H9 (cell line): Measurements from ENCODE around the gene RBKS. TPM values are rescaled to one million over a fixed set of nuclear protein-coding genes. Genes with fewer than 3 reads are reported as not detected.

Experiments
- DNase-seq: peaks from one replicate; pipeline ENCODE4 v3.0.0-alpha.2; 2017
- H2AFZ ChIP-seq: one replicate; pipeline ENCODE4 v1.6.1; 2013; ENCODE audit warnings: mild to moderate bottlenecking, low read length, control low read depth, moderate library complexity
- H2AK5ac ChIP-seq: 2 replicates; pipeline ENCODE4 v1.6.1; 2013; ENCODE audit warnings: low read length, control low read depth, mixed read lengths; ENCODE audit not compliant: insufficient read length
- H2BK120ac ChIP-seq: one replicate; pipeline ENCODE4 v1.6.1; 2013; ENCODE audit warnings: low read depth, mild to moderate bottlenecking, low read length, control low read depth, inconsistent platforms; ENCODE audit not compliant: poor library complexity, severe bottlenecking
- H2BK12ac ChIP-seq: 2 replicates; pipeline ENCODE4 v1.6.1; 2013; ENCODE audit warnings: low read length, control low read depth, mixed read lengths, low read depth; ENCODE audit not compliant: insufficient read length
- H2BK15ac ChIP-seq: 2 replicates; pipeline ENCODE4 v1.6.1; 2013; ENCODE audit warnings: low read depth, low read length, control low read depth
- H2BK20ac ChIP-seq: one replicate; pipeline ENCODE4 v1.6.1; 2013; ENCODE audit warnings: low read depth, mild to moderate bottlenecking, low read length, control low read depth, inconsistent platforms; ENCODE audit not compliant: poor library complexity, severe bottlenecking
- H2BK5ac ChIP-seq: 2 replicates; pipeline ENCODE4 v1.6.1; 2013; ENCODE audit warnings: low read length, control low read depth, mixed read lengths; ENCODE audit not compliant: insufficient read length
- H3K14ac ChIP-seq: 2 replicates; pipeline ENCODE4 v1.6.1; 2013; ENCODE audit warnings: low read length, control low read depth; ENCODE audit not compliant: insufficient read depth
- H3K18ac ChIP-seq: 2 replicates; pipeline ENCODE4 v1.6.1; 2013; ENCODE audit warnings: low read depth, mild to moderate bottlenecking, mixed read lengths, low read length, control low read depth; ENCODE audit not compliant: insufficient read length
- H3K23ac ChIP-seq: 2 replicates; pipeline ENCODE4 v1.6.1; 2013; ENCODE audit warnings: low read length, control low read depth, mixed read lengths, low read depth; ENCODE audit not compliant: insufficient read length
- H3K23me2 ChIP-seq: 2 replicates; pipeline ENCODE4 v1.6.1; 2013; ENCODE audit warnings: low read depth, mild to moderate bottlenecking, mixed read lengths, low read length, control low read depth; ENCODE audit not compliant: insufficient read length, poor library complexity, severe bottlenecking
- H3K27ac ChIP-seq: 2 replicates; pipeline ENCODE4 v1.5.1; 2013; ENCODE audit warnings: low read length, control low read depth, mixed read lengths, low read depth; ENCODE audit not compliant: insufficient read length
- H3K27me3 ChIP-seq: 2 replicates; pipeline ENCODE4 v1.6.1; 2013; ENCODE audit warnings: low read length, control low read depth, inconsistent platforms; ENCODE audit not compliant: insufficient read depth
- H3K4ac ChIP-seq: 2 replicates; pipeline ENCODE4 v1.6.1; 2013; ENCODE audit warnings: low read depth, mild to moderate bottlenecking, control low read depth, inconsistent platforms, low read length, moderate library complexity
- H3K4me1 ChIP-seq: 2 replicates; pipeline ENCODE4 v1.6.1; 2013; ENCODE audit warnings: low read length, control low read depth, inconsistent platforms; ENCODE audit not compliant: insufficient read depth
- H3K4me2 ChIP-seq: 2 replicates; pipeline ENCODE4 v1.6.1; 2013; ENCODE audit warnings: low read length, control low read depth, mixed read lengths; ENCODE audit not compliant: insufficient read length, insufficient read depth
- H3K56ac ChIP-seq: 2 replicates; pipeline ENCODE4 v1.6.1; 2013; ENCODE audit warnings: low read depth, mild to moderate bottlenecking, mixed read lengths, low read length, control low read depth; ENCODE audit not compliant: insufficient read length
- H3K79me1 ChIP-seq: 2 replicates; pipeline ENCODE4 v1.6.1; 2013; ENCODE audit warnings: low read depth, mild to moderate bottlenecking, moderate library complexity, low read length, control low read depth, inconsistent platforms; ENCODE audit not compliant: insufficient read depth, poor library complexity, severe bottlenecking
- H3K79me2 ChIP-seq: 2 replicates; pipeline ENCODE4 v1.6.1; 2013; ENCODE audit warnings: low read length, control low read depth, inconsistent platforms; ENCODE audit not compliant: insufficient read depth
- H3K9ac ChIP-seq: 2 replicates; pipeline ENCODE4 v1.6.1; 2013; ENCODE audit warnings: low read length, control low read depth, mixed read lengths; ENCODE audit not compliant: insufficient read length; ENCODE audit errors: extremely low read depth
- H3K9me3 ChIP-seq: one replicate; pipeline ENCODE4 v1.6.1; 2013; ENCODE audit warnings: low read depth, low read length, inconsistent platforms; ENCODE audit not compliant: control insufficient read depth
- H3T11ph ChIP-seq: one replicate; pipeline ENCODE4 v1.6.1; 2013; ENCODE audit warnings: mild to moderate bottlenecking, low read length, control low read depth, inconsistent platforms
- H4K20me1 ChIP-seq: one replicate; pipeline ENCODE4 v1.6.1; 2013; ENCODE audit not compliant: control insufficient read depth, insufficient read length, insufficient read depth
- H4K5ac ChIP-seq: 2 replicates; pipeline ENCODE4 v1.6.1; 2013; ENCODE audit warnings: low read depth, mild to moderate bottlenecking, mixed read lengths, low read length, control low read depth; ENCODE audit not compliant: insufficient read length
- H4K8ac ChIP-seq: replicated peaks from 2 replicates; pipeline ENCODE4 v1.6.1; 2013; ENCODE audit warnings: low read length, control low read depth, mixed read lengths, low read depth; ENCODE audit not compliant: insufficient read length
- H4K91ac ChIP-seq: 2 replicates; pipeline ENCODE4 v1.6.1; 2013; ENCODE audit warnings: low read depth, mild to moderate bottlenecking, moderate library complexity, mixed read lengths, low read length, control low read depth; ENCODE audit not compliant: insufficient read length
- H3K27ac Mint-ChIP-seq, 3 experiments: 2 replicates in 2 of 3; 3 replicates in 1 of 3; pipeline ENCODE4 v1.8.0; 2020 to 2021; ENCODE audit warnings: mixed read lengths in 3 of 3, mild to moderate bottlenecking in 1 of 3, moderate library complexity in 1 of 3
- H3K27me3 Mint-ChIP-seq: 2 replicates; pipeline ENCODE4 v1.8.0; 2021; ENCODE audit warnings: low read depth, mild to moderate bottlenecking, moderate library complexity, mixed read lengths
- H3K36me3 Mint-ChIP-seq, 3 experiments: 2 replicates in 2 of 3; 3 replicates in 1 of 3; pipeline ENCODE4 v1.8.0; 2020 to 2021; ENCODE audit warnings: low read depth in 3 of 3, mixed read lengths in 3 of 3; ENCODE audit not compliant: insufficient read depth in 1 of 3
- H3K4me1 Mint-ChIP-seq, 2 experiments: 2 replicates each; pipeline ENCODE4 v1.8.0; 2020; ENCODE audit warnings: mixed read lengths in 2 of 2
- H3K4me3 Mint-ChIP-seq, 2 experiments: 2 replicates in 1 of 2; 3 replicates in 1 of 2; pipeline ENCODE4 v1.8.0; 2020 to 2021; ENCODE audit warnings: mild to moderate bottlenecking in 2 of 2, mixed read lengths in 2 of 2, moderate library complexity in 1 of 2
- H3K9me3 Mint-ChIP-seq, 2 experiments: 2 replicates in 1 of 2; 3 replicates in 1 of 2; pipeline ENCODE4 v1.8.0; 2020; ENCODE audit warnings: mild to moderate bottlenecking in 2 of 2, mixed read lengths in 2 of 2, moderate library complexity in 1 of 2
- CTCF ChIP-seq: fragments of 200-600 bp; sonication (generic); conservative IDR thresholded peaks from 3 replicates; pipeline ENCODE4 v1.8.0; 2021; ENCODE audit warnings: antibody characterized with exemption, mild to moderate bottlenecking
- whole genome bisulfite sequencing: extraction: QIAGEN DNeasy Blood & Tissue Kit; methylation state at CpG from one replicate; pipeline ENCODE4 v1.1.7; 2013; ENCODE audit warnings: missing lambda C conversion rate, low lambda C conversion rate, mixed read lengths; ENCODE audit not compliant: insufficient read length; ENCODE audit errors: extremely low coverage; 5-methylcytosine and 5-hydroxymethylcytosine counted together
- total RNA-seq: library from RNA; stranded (reverse); gene quantifications from 2 replicates; pipeline ENCODE4 v1.2.1, GENCODE V29; 2021

RBKS gene
- total RNA-seq, 1 experiment from 2014 or later: 2.3 TPM

DNA sequence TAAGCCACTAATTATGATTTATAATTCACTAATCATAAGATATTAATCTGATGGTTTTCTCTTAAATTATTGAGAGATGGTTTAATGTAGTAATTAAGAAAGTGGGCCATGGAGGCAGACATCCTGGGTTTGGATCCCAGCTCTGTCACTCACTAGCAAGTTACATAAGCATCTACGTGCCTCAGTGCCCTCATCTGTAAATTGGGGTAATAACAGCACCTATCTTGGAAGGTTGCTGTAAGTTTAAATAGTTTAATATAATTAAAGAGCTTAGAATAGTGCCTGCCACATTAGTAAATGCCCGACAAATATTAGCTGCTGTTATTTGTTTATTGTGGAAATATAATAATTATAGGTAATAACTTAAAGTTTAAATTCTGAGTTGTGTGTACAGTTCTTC is 31.2 kb upstream of the RBKS start:
- no peak overlapping the region for H2BK15ac ChIP-seq
- no peaks in the 10 kb centered on the region for H4K20me1 ChIP-seq
- Mint-ChIP-seq H3K4me1 (peaks cover 5 to 6% of the 10 kb centered on the region in 2 experiments), H3K27ac (no peak overlapping the region), H3K36me3 (no peaks in the 10 kb centered on the region), H3K27me3 (no peaks in the 10 kb centered on the region), H3K9me3 (no peaks in the 10 kb centered on the region), H3K4me3 (no peak overlapping the region)
- no peaks in the 10 kb centered on the region for H3K79me2 ChIP-seq
- no peak overlapping the region for H2BK12ac ChIP-seq
- H2BK5ac ChIP-seq: no peak overlapping the region
- H3K23me2 ChIP-seq: no peaks in the 10 kb centered on the region
- H3T11ph ChIP-seq: no peak overlapping the region
- no peak overlapping the region for H2BK120ac ChIP-seq
- no peaks in the 10 kb centered on the region for H3K9me3 ChIP-seq
- no peak overlapping the region for H3K18ac ChIP-seq
- no peak overlapping the region for H3K4me2 ChIP-seq
- no peaks in the 10 kb centered on the region for H3K79me1 ChIP-seq
- no peak overlapping the region for H3K9ac ChIP-seq
- no peak overlapping the region for H2AK5ac ChIP-seq
- TF ChIP-seq CTCF: no peak
- no peaks in the 10 kb centered on the region for H3K27me3 ChIP-seq
- no CpG with 5 or more reads among the region's 2 CpGs for WGBS
- no peak overlapping the region for H3K27ac ChIP-seq
- no peak for DNase-seq
- H4K91ac ChIP-seq: no peak overlapping the region
- H4K5ac ChIP-seq: no peak overlapping the region
- H2AFZ ChIP-seq: no peak overlapping the region
- H3K4me1 ChIP-seq: peaks cover 2% of the 10 kb centered on the region; the same call in 1 of the 2 replicates
- H3K23ac ChIP-seq: no peak overlapping the region
- no peak overlapping the region for H3K56ac ChIP-seq
- H2BK20ac ChIP-seq: no peak overlapping the region
- no peak overlapping the region for H3K4ac ChIP-seq
- H3K14ac ChIP-seq: no peak overlapping the region
- no peak overlapping the region for H4K8ac ChIP-seq
